Sigmoid colon (tissue), 7 donors: ENCODE measurements around the gene ADAMTS2. TPM values are rescaled to one million over a fixed set of nuclear protein-coding genes. Genes with fewer than 3 reads are reported as not detected.

Experiments used
- DNase-seq: peaks from one replicate; pipeline ENCODE4 v3.0.0-alpha.2; 2019
- H3K27ac ChIP-seq, 4 donors: fragments of 200-600 bp; sonication (generic); one replicate each; pipeline ENCODE4 v1.5.1; 2016 to 2019; ENCODE audit warnings: mild to moderate bottlenecking in 1 of 4
- H3K27me3 ChIP-seq, 3 donors: fragments of 200-600 bp; sonication (generic); one replicate each; pipeline ENCODE4 v1.5.1; 2019; ENCODE audit warnings: mild to moderate bottlenecking in 1 of 3
- H3K36me3 ChIP-seq, 4 donors: fragments of 200-600 bp; sonication (generic); one replicate each; pipeline ENCODE4 v1.5.1; 2016 to 2019
- H3K4me1 ChIP-seq, 4 donors: fragments of 200-600 bp; sonication (generic); one replicate each; pipeline ENCODE4 v1.5.1; 2017 to 2019
- H3K4me3 ChIP-seq, 4 donors: fragments of 200-600 bp; sonication (generic); one replicate each; pipeline ENCODE4 v1.5.1; 2017 to 2019; ENCODE audit warnings: mild to moderate bottlenecking in 2 of 4, moderate library complexity in 1 of 4
- H3K9me3 ChIP-seq, 4 donors: fragments of 200-600 bp in 3 of 4; sonication (generic) in 3 of 4; one replicate each; pipeline versions ENCODE4 v1.5.1 to v1.6.1; 2013 to 2019
- EP300 ChIP-seq, 4 donors: sonication (generic); formaldehyde crosslinking; IDR thresholded peaks; one replicate each; pipeline ENCODE4 v1.6.1; 2017; ENCODE audit warnings: antibody characterized with exemption in 4 of 4
- POLR2A ChIP-seq, 2 donors: fragments of 450-650 bp; IDR thresholded peaks; one replicate each; pipeline ENCODE4 v1.6.1; 2016; ENCODE audit warnings: antibody characterized with exemption in 2 of 2, mild to moderate bottlenecking in 2 of 2, moderate library complexity in 2 of 2
- POLR2AphosphoS5 ChIP-seq, 4 donors: sonication (generic); formaldehyde crosslinking; IDR thresholded peaks; one replicate each; pipeline ENCODE4 v1.6.1; 2017; ENCODE audit warnings: antibody characterized with exemption in 4 of 4
- WGBS, 2 donors: extraction: QIAGEN DNeasy Blood & Tissue Kit; methylation state at CpG; one replicate each; pipeline ENCODE4 v1.1.7; 2013; 5-methylcytosine and 5-hydroxymethylcytosine counted together
- intact Hi-C: fragments of 100-400 bp; cut with DNase I; formaldehyde crosslinking; loops from one replicate; pipeline ENCODE4 v1.15.1; 2023
- polyA plus RNA-seq, 3 donors: library from polyadenylated mRNA; stranded (reverse); fragments of 200-250 nt; gene quantifications; one replicate each; pipeline ENCODE4 v1.2.3, GENCODE V29; 2013
- total RNA-seq, 4 donors: library from RNA; depleted of rRNA; stranded (reverse); fragments of >200 nt; gene quantifications; one replicate each; pipeline ENCODE4 v1.1.0, GENCODE V29; 2016
- TF ChIP-seq, protein P1 (sequence below), 4 experiments: fragments of 450-650 bp in 3 of 4; fragments of 200-600 bp in 1 of 4; IDR thresholded peaks; one replicate each; pipeline ENCODE4 v1.5.1; 2016 to 2019; ENCODE audit warnings: antibody characterized with exemption in 4 of 4, mild to moderate bottlenecking in 3 of 4, moderate library complexity in 2 of 4
- donor health status: healthy with polysubstance abuse.
- donor health status: Bipolar disorder and iron deficiency.
- donor health status: healthy.

The ADAMTS2 gene
- total and polyA plus RNA-seq, 7 donors: 0.69 to 33.2 (median 9.2) TPM

DNA sequence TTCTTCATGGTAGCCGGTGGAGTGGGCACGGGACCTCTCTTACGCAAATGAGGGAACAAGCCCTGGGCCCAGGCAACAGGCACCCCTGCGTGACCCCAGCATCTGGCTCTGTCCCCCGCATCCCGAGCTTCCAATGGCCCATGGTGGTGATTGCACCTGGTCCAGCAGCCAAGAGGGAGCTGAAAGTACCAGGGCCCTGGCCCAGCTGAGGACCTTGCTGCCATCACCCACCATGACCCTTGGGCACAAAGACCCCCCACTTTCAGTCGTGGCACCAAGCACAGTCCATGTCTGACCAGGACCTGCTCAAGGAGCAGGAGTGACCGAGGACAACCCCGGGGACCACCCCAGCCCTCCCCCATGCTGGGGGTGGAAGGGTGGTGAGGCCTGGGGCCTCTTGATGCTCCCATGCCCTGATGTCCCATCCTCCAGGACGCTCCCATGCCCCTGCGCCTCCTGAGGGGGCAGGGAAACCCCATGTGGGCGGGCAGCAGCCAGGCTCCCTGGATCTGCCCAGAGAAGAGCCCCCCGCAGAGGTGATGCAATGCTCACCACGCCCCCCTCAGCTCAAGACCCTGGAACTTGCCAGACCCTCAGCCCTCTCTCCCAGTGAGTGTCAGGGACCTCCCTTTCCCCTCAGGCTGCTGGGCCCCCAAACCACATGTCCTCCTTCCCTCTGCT, 123.9 kb downstream of the ADAMTS2 start:
- no peak overlapping the region for H3K27ac ChIP-seq
- no peak for DNase-seq
- WGBS, 2 donors: 85 to 91% methylated on average over 14 of the region's 14 CpGs
- H3K4me1 ChIP-seq: peaks cover 0 to 5% (median 0%) of the 10 kb centered on the region in 4 donors
- no peak overlapping the region for H3K4me3 ChIP-seq
- no peaks in the 10 kb centered on the region for H3K9me3 ChIP-seq
- intact Hi-C loops: no loop called here
- TF ChIP-seq, protein P1, sequence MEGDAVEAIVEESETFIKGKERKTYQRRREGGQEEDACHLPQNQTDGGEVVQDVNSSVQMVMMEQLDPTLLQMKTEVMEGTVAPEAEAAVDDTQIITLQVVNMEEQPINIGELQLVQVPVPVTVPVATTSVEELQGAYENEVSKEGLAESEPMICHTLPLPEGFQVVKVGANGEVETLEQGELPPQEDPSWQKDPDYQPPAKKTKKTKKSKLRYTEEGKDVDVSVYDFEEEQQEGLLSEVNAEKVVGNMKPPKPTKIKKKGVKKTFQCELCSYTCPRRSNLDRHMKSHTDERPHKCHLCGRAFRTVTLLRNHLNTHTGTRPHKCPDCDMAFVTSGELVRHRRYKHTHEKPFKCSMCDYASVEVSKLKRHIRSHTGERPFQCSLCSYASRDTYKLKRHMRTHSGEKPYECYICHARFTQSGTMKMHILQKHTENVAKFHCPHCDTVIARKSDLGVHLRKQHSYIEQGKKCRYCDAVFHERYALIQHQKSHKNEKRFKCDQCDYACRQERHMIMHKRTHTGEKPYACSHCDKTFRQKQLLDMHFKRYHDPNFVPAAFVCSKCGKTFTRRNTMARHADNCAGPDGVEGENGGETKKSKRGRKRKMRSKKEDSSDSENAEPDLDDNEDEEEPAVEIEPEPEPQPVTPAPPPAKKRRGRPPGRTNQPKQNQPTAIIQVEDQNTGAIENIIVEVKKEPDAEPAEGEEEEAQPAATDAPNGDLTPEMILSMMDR (IDR thresholded peaks at IDR 0.05): no peak
- TF ChIP-seq EP300 (IDR thresholded peaks at IDR 0.05): no peak
- no peak for TF ChIP-seq POLR2A (IDR thresholded peaks at IDR 0.05)
- TF ChIP-seq POLR2AphosphoS5 (IDR thresholded peaks at IDR 0.05): no peak
- H3K36me3 ChIP-seq: no peaks in the 10 kb centered on the region
- H3K27me3 ChIP-seq: no peaks in the 10 kb centered on the region

DNA sequence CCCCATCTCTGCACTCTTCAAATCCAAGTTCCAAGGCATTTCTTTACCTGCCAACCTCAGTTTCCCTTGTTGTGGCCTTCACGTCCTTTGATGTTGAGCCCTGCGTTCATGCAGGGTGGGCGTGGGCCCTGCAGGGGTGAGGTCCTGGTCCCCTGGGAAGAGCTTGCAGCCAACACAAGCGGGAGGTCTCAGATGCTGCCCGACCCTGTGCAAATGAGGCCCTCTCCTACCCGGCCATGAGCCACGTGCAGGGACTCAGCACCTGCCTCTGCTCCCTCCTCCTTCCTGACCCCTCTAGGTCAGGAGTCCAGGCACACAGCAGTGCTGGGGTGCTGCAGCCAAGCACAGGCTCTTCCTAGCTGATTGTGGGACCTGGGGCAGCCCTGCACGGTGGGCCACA, 124.5 kb downstream of the ADAMTS2 start:
- H3K36me3 ChIP-seq: no peaks in the 10 kb centered on the region
- H3K4me1 ChIP-seq: peaks cover 0 to 5% (median 0%) of the 10 kb centered on the region in 4 donors
- H3K4me3 ChIP-seq: no peak overlapping the region
- DNase-seq: no peak
- 65 to 83% methylated on average over 8 of the region's 8 CpGs for WGBS, 2 donors
- H3K27me3 ChIP-seq: no peaks in the 10 kb centered on the region
- no peak overlapping the region for H3K27ac ChIP-seq
- H3K9me3 ChIP-seq: no peaks in the 10 kb centered on the region
- TF ChIP-seq POLR2A (IDR thresholded peaks at IDR 0.05) (no peak), EP300 (IDR thresholded peaks at IDR 0.05) (no peak), POLR2AphosphoS5 (IDR thresholded peaks at IDR 0.05) (no peak)
- TF ChIP-seq, protein P1 (IDR thresholded peaks at IDR 0.05): no peak
- intact Hi-C loops: no loop called here

DNA sequence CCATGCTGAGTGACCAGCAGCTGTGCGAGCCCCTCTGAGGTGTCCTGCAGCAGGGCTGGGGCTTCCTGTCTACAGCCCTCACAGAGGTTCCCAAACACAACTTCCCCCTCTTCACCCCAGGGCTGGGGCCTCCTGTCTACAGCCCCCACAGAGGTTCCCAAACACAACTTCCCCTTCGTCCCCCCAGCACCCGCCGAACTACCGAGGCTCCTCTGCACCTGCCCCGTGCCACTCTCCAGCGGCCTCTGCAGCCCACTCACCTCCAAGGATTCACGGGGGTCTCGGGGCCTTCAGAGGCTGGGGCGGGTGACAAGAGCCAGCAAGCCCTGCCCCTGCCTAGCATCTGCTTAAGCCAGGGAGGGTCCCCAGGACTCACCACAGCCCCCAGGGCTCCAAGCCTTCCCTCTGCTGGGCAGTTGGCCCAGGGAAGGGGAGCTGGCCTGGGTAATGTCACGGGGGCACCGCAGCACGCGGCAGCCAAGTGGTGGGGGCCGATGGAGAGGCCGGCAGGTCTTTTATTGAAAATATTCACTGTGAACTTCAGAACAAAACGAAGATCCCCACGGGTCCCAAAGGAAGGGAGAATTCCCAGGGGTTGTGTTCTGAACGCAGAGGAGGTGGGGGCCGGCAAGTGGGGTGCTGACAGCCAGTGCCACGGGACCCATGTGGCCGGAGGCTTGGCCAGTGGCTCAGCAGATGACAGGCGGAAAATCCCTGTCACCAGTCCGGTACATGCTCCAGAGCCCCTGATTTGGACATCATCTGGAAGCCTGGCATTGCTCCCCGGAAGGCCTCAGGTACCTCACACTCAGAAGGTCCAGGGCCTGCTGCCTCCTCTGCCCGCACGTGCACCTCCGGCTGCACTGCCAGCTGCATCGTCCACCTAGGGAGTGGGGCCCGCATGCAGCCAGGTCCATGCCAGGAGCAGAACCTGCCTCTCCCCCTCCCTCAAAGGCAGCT, 125.3 kb downstream of the ADAMTS2 start:
- DNase-seq: no peak
- no peak overlapping the region for H3K4me3 ChIP-seq
- H3K27me3 ChIP-seq: no peaks in the 10 kb centered on the region
- intact Hi-C loops: no loop called here
- H3K9me3 ChIP-seq: no peaks in the 10 kb centered on the region
- 71 to 74% methylated on average over 30 of the region's 30 CpGs for WGBS, 2 donors
- H3K36me3 ChIP-seq: no peaks in the 10 kb centered on the region
- H3K4me1 ChIP-seq: peaks cover 0 to 5% (median 0%) of the 10 kb centered on the region in 4 donors
- no peak overlapping the region for H3K27ac ChIP-seq
- TF ChIP-seq POLR2A (IDR thresholded peaks at IDR 0.05) (no peak), POLR2AphosphoS5 (IDR thresholded peaks at IDR 0.05) (no peak), EP300 (IDR thresholded peaks at IDR 0.05) (no peak)
- TF ChIP-seq, protein P1 (IDR thresholded peaks at IDR 0.05): no peak

DNA sequence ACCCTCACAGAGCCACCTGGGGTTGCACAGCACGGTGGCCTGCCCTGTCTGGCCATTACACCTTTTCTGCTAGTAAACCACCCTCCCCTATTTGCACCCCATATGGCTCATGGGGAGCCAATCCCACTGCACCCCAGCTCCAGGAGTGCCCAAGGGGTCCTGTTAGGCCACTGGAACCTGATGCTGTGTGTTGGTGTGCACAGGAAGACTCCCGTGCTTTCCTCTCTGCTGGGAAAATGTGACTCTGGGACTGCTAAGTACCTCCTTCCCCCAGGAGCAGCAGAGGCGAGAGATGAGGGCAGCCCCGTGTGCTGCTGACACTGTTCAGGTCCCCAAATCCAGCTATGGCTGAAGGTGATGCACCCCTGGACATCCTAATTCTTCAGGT, 126.3 kb downstream of the ADAMTS2 start:
- Histone ChIP-seq H3K4me1 (peaks cover 0 to 5% (median 0%) of the 10 kb centered on the region in 4 donors), H3K27ac (no peak overlapping the region), H3K27me3 (no peaks in the 10 kb centered on the region), H3K9me3 (no peaks in the 10 kb centered on the region), H3K36me3 (no peaks in the 10 kb centered on the region), H3K4me3 (no peak overlapping the region)
- 79 to 83% methylated on average over 4 of the region's 4 CpGs for WGBS, 2 donors
- TF ChIP-seq, protein P1 (IDR thresholded peaks at IDR 0.05): no peak
- TF ChIP-seq EP300 (IDR thresholded peaks at IDR 0.05): no peak
- TF ChIP-seq POLR2AphosphoS5 (IDR thresholded peaks at IDR 0.05): no peak
- TF ChIP-seq POLR2A (IDR thresholded peaks at IDR 0.05): no peak
- DNase-seq: no peak
- intact Hi-C loops: no loop called here
